IMR-90 (cell line): Measurements from ENCODE around the gene LATS1. TPM values are rescaled to one million over a fixed set of nuclear protein-coding genes. Genes with fewer than 3 reads are reported as not detected.

Experiments
- ATAC-seq: fragments of 200-7000 bp; cut with Tn5 transposase; 2 replicates; pipeline ENCODE4 v1.9.1; 2020; ENCODE audit warnings: low read depth, mild to moderate bottlenecking, moderate library complexity
- BruUV-seq: library from RNA; stranded (reverse); fragments of 400-500 nt; replicated peaks from 2 replicates; lab custom pipeline; 2021; lab: Mats Ljungman, UMichigan
- CTCF ChIA-PET: fragments of 300-600 bp; formaldehyde crosslinking; extraction: SDS; loops from one replicate; lab custom pipeline; 2021; ENCODE audit warnings: antibody characterized with exemption; lab: Yijun Ruan, JAX
- POLR2A ChIA-PET: fragments of 300-600 bp; sonication (Branson Sonifier 250); formaldehyde crosslinking; loops from one replicate; lab custom pipeline; 2022; ENCODE audit warnings: antibody characterized with exemption; ENCODE audit not compliant: unreplicated experiment; lab: Charles Lee
- DNase-seq: peaks from one replicate; pipeline ENCODE4 v3.0.0; 2013
- H2AFZ ChIP-seq: replicated peaks from 2 replicates; pipeline ENCODE3; 2013; ENCODE audit warnings: low read length, mild to moderate bottlenecking; ENCODE audit not compliant: poor library complexity
- H2AK5ac ChIP-seq: 2 replicates; pipeline ENCODE4 v1.6.1; 2013; ENCODE audit warnings: low read depth, low read length, inconsistent platforms
- H2AK9ac ChIP-seq: replicated peaks from 2 replicates; pipeline ENCODE3; 2013; ENCODE audit warnings: mild to moderate bottlenecking, low read depth, low read length, moderate library complexity; ENCODE audit not compliant: poor library complexity
- H2BK120ac ChIP-seq: 2 replicates; pipeline ENCODE4 v1.6.1; 2013; ENCODE audit warnings: low read depth, low read length, inconsistent platforms
- H2BK15ac ChIP-seq: 3 replicates; pipeline ENCODE4 v1.6.1; 2013; ENCODE audit warnings: low read depth, low read length, inconsistent platforms
- H2BK20ac ChIP-seq: 2 replicates; pipeline ENCODE4 v1.6.1; 2013; ENCODE audit warnings: low read depth, mild to moderate bottlenecking, inconsistent platforms, low read length, moderate library complexity
- H2BK5ac ChIP-seq: 2 replicates; pipeline ENCODE4 v1.6.1; 2013; ENCODE audit warnings: mild to moderate bottlenecking, low read depth, low read length, inconsistent platforms; ENCODE audit not compliant: poor library complexity, severe bottlenecking
- H3K14ac ChIP-seq: replicated peaks from 2 replicates; pipeline ENCODE4 v1.6.1; 2013; ENCODE audit warnings: low read depth, low read length, inconsistent platforms
- H3K18ac ChIP-seq: 2 replicates; pipeline ENCODE4 v1.6.1; 2013; ENCODE audit warnings: low read depth, low read length, control low read depth
- H3K23ac ChIP-seq: 2 replicates; pipeline ENCODE4 v1.6.1; 2013; ENCODE audit warnings: low read depth, low read length, inconsistent platforms
- H3K27ac ChIP-seq: 2 replicates; pipeline ENCODE4 v1.5.1; 2013; ENCODE audit warnings: mild to moderate bottlenecking, control low read depth, low read length; ENCODE audit not compliant: insufficient read depth
- H3K27me3 ChIP-seq: 2 replicates; pipeline ENCODE4 v1.6.1; 2013; ENCODE audit warnings: low read length; ENCODE audit not compliant: control insufficient read depth, insufficient read depth
- H3K36me3 ChIP-seq: 2 replicates; pipeline ENCODE4 v1.6.1; 2013; ENCODE audit warnings: low read length, mixed read lengths; ENCODE audit not compliant: control insufficient read depth, insufficient read depth
- H3K4ac ChIP-seq: 2 replicates; pipeline ENCODE4 v1.6.1; 2013; ENCODE audit warnings: low read depth, low read length, inconsistent platforms
- H3K4me1 ChIP-seq: 2 replicates; pipeline ENCODE4 v1.6.1; 2013; ENCODE audit warnings: low read length, mixed read lengths; ENCODE audit not compliant: control insufficient read depth, insufficient read depth
- H3K4me2 ChIP-seq: 2 replicates; pipeline ENCODE4 v1.6.1; 2013; ENCODE audit warnings: low read depth, mild to moderate bottlenecking, control low read depth, low read length, moderate library complexity
- H3K4me3 ChIP-seq: 2 replicates; pipeline ENCODE4 v1.5.1; 2013; ENCODE audit warnings: low read depth, mild to moderate bottlenecking, control low read depth, low read length, moderate library complexity; ENCODE audit not compliant: insufficient read depth
- H3K56ac ChIP-seq: 2 replicates; pipeline ENCODE4 v1.6.1; 2013; ENCODE audit warnings: low read length, inconsistent platforms; ENCODE audit not compliant: insufficient read depth; ENCODE audit errors: extremely low read depth
- H3K79me1 ChIP-seq, 2 experiments: 2 replicates each; pipeline ENCODE4 v1.6.1; 2013; ENCODE audit warnings: low read length in 2 of 2, inconsistent platforms in 1 of 2, low read depth in 1 of 2
- H3K9ac ChIP-seq: 2 replicates; pipeline ENCODE4 v1.6.1; 2013; ENCODE audit warnings: low read depth, low read length, control low read depth
- H3K9me1 ChIP-seq: 2 replicates; pipeline ENCODE4 v1.6.1; 2013; ENCODE audit warnings: low read length, inconsistent platforms; ENCODE audit not compliant: insufficient read depth
- H3K9me3 ChIP-seq: 2 replicates; pipeline ENCODE4 v1.6.1; 2013; ENCODE audit warnings: low read length; ENCODE audit not compliant: control insufficient read depth, insufficient read depth
- H4K20me1 ChIP-seq: 2 replicates; pipeline ENCODE4 v1.6.1; 2013; ENCODE audit warnings: low read length, inconsistent platforms; ENCODE audit not compliant: insufficient read depth
- H4K5ac ChIP-seq: 2 replicates; pipeline ENCODE4 v1.6.1; 2013; ENCODE audit warnings: mild to moderate bottlenecking, low read depth, low read length, control low read depth
- H4K8ac ChIP-seq, 2 experiments: 2 replicates each; pipeline ENCODE4 v1.6.1; 2013; ENCODE audit warnings: low read depth in 2 of 2, low read length in 2 of 2, control low read depth in 1 of 2, inconsistent platforms in 1 of 2
- H4K91ac ChIP-seq: 2 replicates; pipeline ENCODE4 v1.6.1; 2013; ENCODE audit warnings: low read depth, low read length, inconsistent platforms; ENCODE audit not compliant: insufficient read depth
- CEBPB ChIP-seq: IDR thresholded peaks from 2 replicates; pipeline ENCODE4 v1.6.1; 2012; ENCODE audit warnings: low read depth, low read length, improper control_type of control experiment
- FOS ChIP-seq: fragments of 150-350 bp; IDR thresholded peaks from 2 replicates; pipeline ENCODE4 v1.6.1; 2016; ENCODE audit warnings: low read depth, low read length
- WGBS, 2 experiments: methylation state at CpG; one replicate each; pipeline versions ENCODE4 v1.1.5 to v1.1.7; 2013; ENCODE audit warnings: missing lambda C conversion rate in 2 of 2; ENCODE audit not compliant: insufficient read length in 1 of 2; ENCODE audit errors: extremely low coverage in 2 of 2; 5-methylcytosine and 5-hydroxymethylcytosine counted together
- dilution Hi-C: fragments of 300-500 bp; cut with HindIII; formaldehyde crosslinking; loops from one replicate; pipeline ENCODE4 v1.14.3; 2018; ENCODE audit warnings: low sequenced_read_pairs; ENCODE audit not compliant: unreplicated experiment
- in situ Hi-C: fragments of 300-500 bp; cut with MboI; formaldehyde crosslinking; loops from 3 replicates; pipeline ENCODE4 v1.14.3; 2019; ENCODE audit warnings: low sequenced_read_pairs, inconsistent platforms, mixed read lengths
- intact Hi-C: fragments of 100-400 bp; cut with micrococcal nuclease; formaldehyde crosslinking; loops from 2 replicates; pipeline ENCODE4 v1.10.0; 2022
- polyA plus RNA-seq, 3 experiments: library from polyadenylated mRNA; depleted of rRNA; stranded (reverse); fragments of >200 nt; gene quantifications; 2 replicates each; pipeline ENCODE4 v1.2.3, GENCODE V29; 2012; ENCODE audit warnings: low replicate concordance in 1 of 3
- total RNA-seq: library from RNA; depleted of rRNA; stranded (reverse); fragments of >200 nt; gene quantifications from 2 replicates; pipeline ENCODE4 v1.2.3, GENCODE V29; 2012

Gene LATS1
- total and polyA plus RNA-seq, 2 of the 4 experiments (the other 2 are of a cell fraction) = 7.9 to 20.1 TPM

DNA sequence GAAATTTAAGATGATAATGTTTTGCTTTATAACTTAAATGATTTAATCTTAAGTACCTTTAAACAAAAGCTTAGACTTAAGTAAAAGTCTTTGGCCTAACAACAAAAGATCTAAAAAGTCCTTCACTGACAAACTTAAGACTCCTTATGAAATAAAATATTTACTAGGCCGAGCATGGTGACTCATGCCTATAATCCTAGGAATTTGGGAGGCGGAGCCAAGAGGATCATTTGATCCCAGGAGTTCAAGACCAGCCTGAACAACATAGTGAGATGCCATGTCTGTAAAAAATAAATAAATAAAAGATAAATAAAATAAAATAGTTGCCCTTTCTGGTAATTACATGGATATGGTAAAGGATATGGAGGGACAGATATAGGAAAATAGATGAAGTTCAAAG is 81.8 kb downstream of the LATS1 start:
- Histone ChIP-seq H3K9me3 (no peaks in the 10 kb centered on the region), H3K9me1 (peaks cover 2% of the 10 kb centered on the region; the same call in 1 of the 2 replicates), H2BK120ac (no peak overlapping the region), H3K79me1 (peaks cover 13 to 26% of the 10 kb centered on the region in 2 experiments), H4K5ac (no peak overlapping the region), H3K27me3 (no peaks in the 10 kb centered on the region), H3K4me3 (no peak overlapping the region), H3K27ac (no peak overlapping the region), H2BK5ac (peak overlapping the region; percentile 45), H4K20me1 (no peaks in the 10 kb centered on the region), H4K8ac (no peak overlapping the region), H3K4ac (no peak overlapping the region), H2BK15ac (no peak overlapping the region), H2AFZ (no peak overlapping the region), H3K23ac (no peak overlapping the region), H2AK9ac (no peak overlapping the region), H3K18ac (no peak overlapping the region), H2BK20ac (no peak overlapping the region), H3K4me1 (no peaks in the 10 kb centered on the region), H3K56ac (no peak overlapping the region), H3K4me2 (no peak overlapping the region), H3K36me3 (peaks cover 4% of the 10 kb centered on the region), H3K9ac (no peak overlapping the region), H4K91ac (no peak overlapping the region), H3K14ac (no peak overlapping the region), H2AK5ac (no peak overlapping the region)
- ChIA-PET POLR2A (no interaction called here), CTCF (no interaction called here)
- intact Hi-C loops (no loop called here), in situ Hi-C loops (no loop called here), dilution Hi-C loops (no loop called here)
- peak; percentile 63 for DNase-seq
- WGBS, 2 experiments = no CpG with 5 or more reads among the region's 2 CpGs
- TF ChIP-seq CEBPB (no peak), FOS (peak; percentile 36; the same call in 1 of the 2 replicates)
- BruUV-seq = no TSS peak
- ATAC-seq = peak; percentile 81
